WTC11 (cell line): ENCODE measurements around the gene TACC2.

Experiments used
- CREB1 ChIP-seq: sonication (generic); formaldehyde crosslinking; IDR thresholded peaks from 2 replicates; pipeline ENCODE4 v1.8.0; 2023; ENCODE audit warnings: mild to moderate bottlenecking, missing genetic modification reagents
- CTCF ChIP-seq: fragments of 200-600 bp; IDR thresholded peaks from 2 replicates; pipeline ENCODE4 v1.8.0; 2022; ENCODE audit warnings: antibody characterized with exemption
- E2F4 ChIP-seq: sonication (generic); formaldehyde crosslinking; IDR thresholded peaks from 2 replicates; pipeline ENCODE4 v1.8.1; 2022; ENCODE audit warnings: low read depth, mild to moderate bottlenecking, moderate library complexity, missing genetic modification reagents, borderline replicate concordance
- NR3C1 ChIP-seq: sonication (generic); formaldehyde crosslinking; conservative IDR thresholded peaks from 2 replicates; pipeline ENCODE4 v1.8.1; 2023; ENCODE audit warnings: low read depth, mild to moderate bottlenecking, missing genetic modification reagents
- ZNF512 ChIP-seq: sonication (generic); formaldehyde crosslinking; IDR thresholded peaks from 2 replicates; pipeline ENCODE4 v1.8.1; 2022; ENCODE audit warnings: missing genetic modification reagents, borderline replicate concordance

- no peak for TF ChIP-seq CTCF
- no peak for TF ChIP-seq ZNF512 (CRISPR knock-in tag)
- no peak for TF ChIP-seq CREB1 (CRISPR knock-in tag)
- TF ChIP-seq NR3C1 (CRISPR knock-in tag) = no peak
- no peak for TF ChIP-seq E2F4 (CRISPR knock-in tag)
Measured at GRCh38 chr10:122145113-122145512, 156.2 kb downstream of the TACC2 start.
